Left kidney (tissue), 2 donors: ENCODE measurements around the gene NHLRC1. TPM values are rescaled to one million over a fixed set of nuclear protein-coding genes. Genes with fewer than 3 reads are reported as not detected.

Experiments
- DNase-seq: peaks from one replicate; pipeline ENCODE4 v3.0.0-alpha.2; 2013
- polyA plus RNA-seq: library from polyadenylated mRNA; unstranded; fragments of 120-200 nt; gene quantifications from one replicate; pipeline ENCODE4 v1.2.1, GENCODE V29; 2013; ENCODE audit not compliant: insufficient read length

Gene NHLRC1
- polyA plus RNA-seq, 1 donor = 1.9 TPM

- no peak for DNase-seq
Observed at GRCh38 chr6:18088419-18089296, 33.8 kb downstream of the NHLRC1 start.

GRCh38 chr6:18087396-18088165 is 34.9 kb downstream of the NHLRC1 start:
- no peak for DNase-seq

- no peak for DNase-seq
Observed at GRCh38 chr6:18081025-18081668, 41.3 kb downstream of the NHLRC1 start.

GRCh38 chr6:18080544-18080943 is 41.9 kb downstream of the NHLRC1 start:
- no peak for DNase-seq

GRCh38 chr6:18078866-18079265 is 43.6 kb downstream of the NHLRC1 start:
- no peak for DNase-seq

GRCh38 chr6:18076231-18076630 is 46.2 kb downstream of the NHLRC1 start:
- DNase-seq = no peak

- DNase-seq = no peak
Observed at GRCh38 chr6:18072841-18073240, 49.6 kb downstream of the NHLRC1 start.

GRCh38 chr6:18070486-18070885 is 52.0 kb downstream of the NHLRC1 start:
- DNase-seq = no peak

Other genes starting within 250 kb of the NHLRC1 start
- 43.1 TPM for gene KIF13A, start 135.0 kb downstream of the NHLRC1 start, polyA plus RNA-seq
- 25.7 TPM for gene TPMT, start 32.4 kb upstream of the NHLRC1 start, polyA plus RNA-seq
- 20.9 TPM for gene KDM1B, start 32.7 kb upstream of the NHLRC1 start, polyA plus RNA-seq
- gene DEK, start 141.9 kb upstream of the NHLRC1 start, polyA plus RNA-seq = 257 TPM